Stimulated activated naive CD8-positive, alpha-beta T cell treated with anti-CD3 and anti-CD28 coated beads, Interleukin-15, Interleukin-2, amounts not matched to agents 100 U/mL and 50 U/mL, for 24 hours (primary cell): ENCODE measurements around the gene LY86.

Experiments
- ATAC-seq: fragments of 150-1000 bp; cut with Tn5 transposase; one replicate; pipeline ENCODE4 v1.10.0; 2021
- DNase-seq: peaks from one replicate; pipeline ENCODE4 v3.0.0; 2021

The LY86 gene

DNA sequence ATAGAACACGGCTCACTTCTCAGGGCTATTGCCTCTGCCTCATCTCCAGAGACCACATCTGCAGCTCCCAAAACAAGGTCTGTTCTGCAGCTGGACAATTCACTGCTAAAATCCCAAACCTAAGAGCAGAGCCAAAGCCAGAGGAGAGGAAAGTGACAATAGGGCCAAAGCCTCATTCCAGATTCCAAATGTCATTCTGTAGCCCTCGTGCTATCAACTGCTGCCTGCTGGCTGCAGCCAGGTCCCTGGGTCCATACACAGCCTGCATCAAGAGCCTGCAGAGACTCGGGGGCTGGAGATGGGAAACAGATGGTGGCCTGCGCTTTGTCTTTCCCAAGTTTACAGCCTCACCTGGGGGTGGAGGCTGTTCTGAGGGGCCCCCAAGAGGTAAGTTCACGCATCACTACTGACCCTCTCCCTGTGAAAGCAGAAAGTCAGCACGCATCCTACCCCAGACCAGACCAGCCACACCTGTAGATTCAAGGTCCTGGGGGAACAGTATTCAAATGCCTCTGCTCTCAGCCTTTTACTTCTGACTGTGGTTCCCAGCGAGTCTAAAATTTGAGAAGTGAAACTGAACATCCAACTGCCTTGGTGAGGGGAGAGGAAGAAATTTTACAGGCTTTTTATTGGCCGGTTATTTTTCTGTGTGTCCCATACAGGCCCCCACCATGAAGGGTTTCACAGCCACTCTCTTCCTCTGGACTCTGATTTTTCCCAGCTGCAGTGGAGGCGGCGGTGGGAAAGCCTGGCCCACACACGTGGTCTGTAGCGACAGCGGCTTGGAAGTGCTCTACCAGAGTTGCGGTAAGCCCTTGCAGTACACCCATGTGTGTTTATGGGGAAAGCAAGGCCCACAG is at the start of gene LY86:
LY86 (plus strand) TSS at position 657 of the 860 bp plus-strand sequence; CDS start at position 672, 15 bp downstream.
- no peak for DNase-seq
- peak; percentile 41 for ATAC-seq

- no peak for ATAC-seq
- DNase-seq, result no peak
Measured at GRCh38 chr6:6539036-6539435, 49.5 kb upstream of the LY86 start.

- no peak for ATAC-seq
- DNase-seq, result no peak
Measured at GRCh38 chr6:6542357-6542756, 46.2 kb upstream of the LY86 start.

GRCh38 chr6:6543181-6543879 is 45.2 kb upstream of the LY86 start:
- no peak for ATAC-seq
- no peak for DNase-seq

DNA sequence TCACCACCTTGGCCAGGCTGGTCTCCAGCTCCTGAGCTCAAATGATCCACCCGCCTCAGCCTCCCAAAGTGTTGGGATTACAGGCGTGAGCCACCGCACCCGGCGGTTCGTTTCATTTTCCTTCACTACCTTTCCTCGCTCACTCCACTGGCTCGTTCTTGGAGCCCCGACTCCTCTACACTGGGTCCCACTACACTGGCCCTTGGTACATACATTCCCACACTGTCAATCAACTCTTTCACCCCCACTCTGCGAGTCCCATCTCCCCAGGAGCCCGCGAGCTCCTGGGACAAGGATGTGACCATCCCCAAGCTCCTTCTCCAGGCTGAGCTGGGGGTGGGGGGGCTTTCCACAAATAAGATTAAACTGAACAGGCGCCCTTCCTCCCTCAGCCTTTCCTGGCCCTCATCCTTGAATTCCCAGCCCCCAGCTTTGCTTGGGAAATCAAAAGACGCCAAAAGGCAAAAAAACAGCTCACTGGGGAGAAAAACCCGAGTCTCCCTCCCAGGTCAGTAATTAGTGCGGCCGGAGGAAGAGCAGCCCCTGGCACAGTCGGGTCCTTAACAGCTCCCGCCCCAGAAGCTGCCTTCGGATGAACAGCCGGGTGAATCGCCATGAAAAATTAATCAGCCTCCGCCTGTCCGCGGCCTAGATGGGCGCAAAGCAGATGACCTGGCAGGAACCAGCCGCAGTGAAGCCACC is 42.8 kb upstream of the LY86 start:
- DNase-seq, result no peak

GRCh38 chr6:6546318-6547109 is 42.0 kb upstream of the LY86 start:
- ATAC-seq (peak; percentile 68), DNase-seq (peak; percentile 38)

More for the DNA sequence above, 42.8 kb upstream of the LY86 start:
- no peak for ATAC-seq

DNA sequence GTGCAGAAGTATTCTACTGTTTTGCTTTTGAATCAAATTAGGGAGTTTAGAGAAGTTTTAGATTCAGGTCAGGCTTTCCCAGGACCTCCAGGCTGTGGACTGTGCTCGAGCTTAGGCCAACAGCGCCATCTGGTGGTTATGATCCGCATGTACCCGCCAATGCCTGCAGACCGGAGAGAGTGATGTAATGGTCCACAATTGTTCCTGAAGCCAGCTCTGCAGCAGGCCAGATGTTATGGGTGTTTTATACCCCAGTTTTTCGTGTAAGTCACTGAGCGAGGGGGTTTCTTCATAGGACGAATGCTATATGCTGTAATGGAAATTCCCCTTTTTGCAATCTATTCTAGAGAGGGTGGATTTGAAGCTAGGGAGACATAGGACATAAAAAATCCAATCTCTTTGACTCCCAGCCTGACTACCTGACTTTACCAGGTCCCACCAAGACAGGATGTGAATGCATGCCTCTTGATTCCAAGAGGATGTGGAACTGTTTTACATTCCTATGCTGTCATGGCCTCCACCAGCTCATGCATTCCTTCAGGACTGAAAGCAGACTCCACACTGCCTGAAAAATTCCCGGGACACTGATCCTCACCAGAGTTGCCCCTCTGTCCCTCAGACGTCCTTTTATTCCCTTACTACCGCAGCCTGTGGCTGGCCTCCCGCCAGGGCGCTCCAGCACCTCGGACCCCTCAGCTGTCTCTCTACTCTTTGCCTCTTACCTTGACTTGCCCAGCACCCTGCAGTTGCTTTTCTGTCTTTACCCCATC is 41.2 kb upstream of the LY86 start:
- ATAC-seq, result peak; percentile 96
- peak; percentile 85 for DNase-seq

GRCh38 chr6:6556161-6556737 is 32.3 kb upstream of the LY86 start:
- DNase-seq (no peak), ATAC-seq (no peak)

DNA sequence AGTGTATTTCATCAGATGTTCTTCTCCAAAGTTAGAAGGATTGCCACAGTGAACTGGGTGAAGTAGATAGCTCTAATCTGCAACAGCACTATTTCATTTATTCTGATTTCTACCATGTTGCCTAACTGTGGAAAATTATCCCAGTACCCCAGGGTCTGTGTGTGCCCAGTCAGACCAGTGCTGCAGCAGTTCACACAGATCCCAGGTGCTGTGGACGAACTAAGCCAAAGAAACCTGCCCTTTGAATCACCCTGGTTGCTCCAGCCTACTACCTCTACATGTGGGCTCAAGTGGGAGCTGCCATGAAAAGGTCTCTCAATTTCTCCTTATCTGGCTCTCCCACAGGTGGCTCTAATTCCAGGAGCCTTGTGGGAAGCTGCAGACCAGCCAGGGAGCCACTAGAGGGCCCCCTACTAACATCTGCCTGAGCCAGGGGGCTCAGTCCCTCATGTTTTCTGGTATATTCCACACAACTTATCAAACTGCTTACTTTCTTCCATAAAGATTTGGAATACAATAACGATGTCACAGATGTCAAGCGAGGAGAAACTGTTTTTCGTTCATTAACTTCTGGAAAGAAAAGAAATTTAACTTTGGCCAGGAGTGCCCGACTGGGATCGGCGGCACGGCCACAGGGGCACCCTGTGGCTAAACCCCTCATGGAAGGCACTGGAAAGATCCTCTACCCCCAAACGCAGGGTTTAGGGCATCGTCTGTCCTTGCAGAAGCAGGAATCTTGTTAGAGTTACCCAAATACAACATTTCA is 31.6 kb upstream of the LY86 start:
- ATAC-seq (no peak), DNase-seq (peak; percentile 48)

DNA sequence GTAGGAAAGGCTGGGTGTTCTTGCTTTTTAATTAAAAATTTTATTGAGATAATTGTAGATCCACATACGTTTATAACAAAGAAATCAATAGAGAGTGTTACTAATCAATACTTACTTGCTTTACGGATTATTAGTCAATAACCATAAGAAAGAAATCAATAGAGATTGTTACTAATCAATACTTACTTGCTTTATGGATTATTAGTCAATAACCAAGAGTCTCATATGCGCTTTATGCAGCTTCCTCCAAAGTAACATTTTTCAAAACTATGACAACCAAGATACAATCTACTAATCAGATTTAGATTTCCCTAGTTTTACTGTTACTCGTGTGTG is 31.0 kb upstream of the LY86 start:
- no peak for DNase-seq
- no peak for ATAC-seq

- ATAC-seq, result no peak
- DNase-seq, result no peak
Measured at GRCh38 chr6:6557886-6558285, 30.6 kb upstream of the LY86 start.

DNA sequence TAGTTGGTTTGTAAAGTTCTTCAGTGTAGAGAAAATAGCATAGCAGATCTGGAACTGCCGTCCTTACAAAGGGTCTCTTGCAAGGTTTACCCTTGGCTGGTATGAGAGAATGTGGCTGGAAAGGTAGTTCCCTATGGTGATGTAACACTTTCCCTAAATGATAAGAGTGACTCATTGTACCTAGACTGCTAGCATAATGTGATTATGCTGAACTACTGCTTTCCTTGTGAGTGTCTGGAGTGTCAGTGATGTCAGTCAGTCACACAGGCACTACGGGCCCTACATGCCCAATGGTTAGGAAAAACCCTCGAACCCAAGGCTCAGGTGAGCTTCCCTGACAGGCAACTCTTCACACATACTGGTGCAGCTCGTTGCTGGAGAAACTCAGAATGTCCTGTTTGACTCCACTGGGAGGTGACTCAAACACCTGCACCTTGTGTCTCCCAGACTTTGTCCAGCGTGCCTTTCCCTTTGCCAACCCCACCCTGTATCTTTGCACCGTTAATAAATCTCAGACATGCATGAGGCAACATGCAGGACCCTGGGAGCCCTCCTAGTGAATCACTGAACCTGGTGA is 28.4 kb upstream of the LY86 start:
- peak; percentile 72 for ATAC-seq

GRCh38 chr6:6560909-6561308 is 27.6 kb upstream of the LY86 start:
- no peak for ATAC-seq
- no peak for DNase-seq

More for the DNA sequence above, 28.4 kb upstream of the LY86 start:
- no peak for DNase-seq

DNA sequence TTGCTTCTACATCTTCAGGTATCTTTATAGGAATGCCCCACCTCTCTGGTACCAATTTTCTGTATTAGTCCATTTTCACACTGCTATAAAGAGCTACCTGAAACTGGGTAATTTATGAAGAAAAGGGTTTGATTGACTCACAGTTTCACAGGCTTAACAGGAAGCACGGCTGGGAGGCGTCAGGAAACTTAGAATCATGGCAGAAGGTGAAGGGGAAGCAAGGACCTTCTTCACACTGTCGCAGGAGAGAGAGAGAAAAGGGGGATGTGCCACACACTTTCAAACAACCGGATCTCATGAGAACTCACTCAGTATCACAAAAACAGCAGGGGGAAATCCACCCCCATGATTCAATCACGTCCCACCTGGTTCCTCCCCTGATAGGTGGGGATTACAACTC is 24.4 kb upstream of the LY86 start:
- ATAC-seq (peak; percentile 42), DNase-seq (no peak)

GRCh38 chr6:6565069-6565468 is 23.5 kb upstream of the LY86 start:
- ATAC-seq (no peak), DNase-seq (no peak)

DNA sequence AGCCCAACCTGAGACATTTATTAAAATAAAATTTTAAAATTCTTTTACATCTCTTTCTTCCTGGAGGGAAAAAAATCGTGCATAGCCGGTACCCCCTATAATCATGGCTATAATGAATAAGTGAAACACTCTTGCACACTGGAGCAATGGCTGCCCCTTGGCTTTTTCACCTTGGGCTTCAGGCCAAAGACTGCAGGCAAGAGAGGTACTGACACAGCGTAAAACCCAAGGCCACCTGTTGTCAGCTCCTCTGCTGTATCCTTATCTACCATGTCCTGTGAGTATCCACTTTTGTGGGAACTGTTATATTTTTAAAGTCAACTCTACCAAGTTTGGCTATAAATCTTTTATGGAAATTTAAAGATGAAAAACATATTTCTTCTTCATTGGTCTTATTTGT is 23.0 kb upstream of the LY86 start:
- DNase-seq (no peak), ATAC-seq (no peak)

GRCh38 chr6:6566766-6567165 is 21.8 kb upstream of the LY86 start:
- ATAC-seq, result no peak
- no peak for DNase-seq

DNA sequence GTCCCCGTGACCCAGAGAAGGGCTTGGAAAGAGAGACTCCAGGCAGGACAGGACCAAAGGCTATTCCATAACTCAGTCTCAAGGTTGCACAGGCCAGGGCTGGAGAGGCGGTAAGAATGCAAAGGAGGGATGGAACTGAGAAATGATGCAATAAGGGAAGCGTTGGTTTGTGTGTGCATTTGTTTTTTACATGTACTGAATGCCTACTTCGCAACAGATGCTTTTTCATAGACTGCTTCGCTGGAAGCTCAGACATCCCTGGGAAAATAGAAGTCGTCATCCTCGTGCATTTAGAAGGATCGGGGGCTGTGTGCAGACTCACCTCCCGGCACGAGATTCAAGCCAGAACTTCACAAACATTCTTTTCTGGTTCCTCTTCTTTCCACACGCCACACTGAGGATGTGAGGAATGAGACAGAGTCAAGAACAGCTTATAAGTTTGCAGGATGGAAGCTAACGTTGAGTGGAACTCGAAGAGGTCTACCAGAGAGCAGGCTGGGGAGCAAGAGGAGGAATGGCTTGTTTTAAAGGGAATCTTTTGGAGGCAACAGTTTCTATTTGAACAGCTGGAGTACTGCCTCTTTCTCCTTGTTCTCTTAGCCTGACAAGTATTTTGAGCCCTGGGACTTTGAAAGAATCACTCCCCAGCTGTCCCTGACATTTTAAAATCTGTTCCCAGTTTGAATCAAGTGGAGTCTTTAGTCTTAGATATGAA is 19.3 kb upstream of the LY86 start:
- DNase-seq, result no peak

GRCh38 chr6:6569811-6570164 is 18.7 kb upstream of the LY86 start:
- ATAC-seq, result no peak

More for the DNA sequence above, 19.3 kb upstream of the LY86 start:
- ATAC-seq, result no peak

More at GRCh38 chr6:6569811-6570164, 18.7 kb upstream of the LY86 start:
- no peak for DNase-seq
